ENCODE measurements around the gene CDC14A. TPM values are rescaled to one million over a fixed set of nuclear protein-coding genes. Genes with fewer than 3 reads are reported as not detected.

Gene CDC14A
- total RNA-seq, 1 experiment from 2014 or later, result 24.7 TPM

DNA sequence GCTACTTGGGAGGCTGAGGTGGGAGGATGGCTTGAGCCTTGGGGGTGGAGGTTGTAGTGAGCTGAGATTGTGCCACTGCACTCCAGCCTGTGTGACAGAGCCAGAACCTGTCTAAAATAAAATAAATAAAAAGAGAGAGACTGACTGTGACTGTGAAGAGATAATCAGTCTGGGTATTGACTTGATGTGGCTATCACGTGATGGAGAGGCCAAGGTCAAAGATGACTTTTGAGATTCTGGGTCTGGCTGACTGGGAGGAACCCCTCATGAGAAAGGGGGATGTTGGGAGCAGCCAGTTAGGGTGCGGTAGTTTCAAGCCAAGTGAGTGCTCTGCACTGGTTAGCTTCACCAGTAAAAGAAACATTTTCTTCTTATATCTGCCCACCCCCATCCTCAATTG is 66.8 kb downstream of the CDC14A start:
- H3K27ac ChIP-seq (ENCODE audit: low read length), result no peak overlapping the region
- H3K36me3 ChIP-seq (ENCODE audit: insufficient read depth, low read length), result no peaks in the 10 kb centered on the region; the same call in 1 of the 2 replicates
- no peaks in the 10 kb centered on the region for H3K9me2 ChIP-seq (replicated peaks; ENCODE audit: insufficient read depth, low read length)
- no peak for DNase-seq
- H4K20me1 ChIP-seq (ENCODE audit: insufficient read depth, low read depth, low read length), result no peaks in the 10 kb centered on the region
- H2AFZ ChIP-seq (ENCODE audit: low read length), result no peak overlapping the region
- H3K9ac ChIP-seq (ENCODE audit: low read length), result no peak overlapping the region
- H3K4me3 ChIP-seq (ENCODE audit: low read length), result no peak overlapping the region
- H3K4me2 ChIP-seq (ENCODE audit: low read depth, low read length, poor library complexity, severe bottlenecking), result no peak overlapping the region
- no peaks in the 10 kb centered on the region for H3K27me3 ChIP-seq (ENCODE audit: low read length)
- peaks cover 49% of the 10 kb centered on the region for H3K4me1 ChIP-seq (ENCODE audit: low read length)
- H3K9me3 ChIP-seq (ENCODE audit: low read length), result no peaks in the 10 kb centered on the region
- peaks cover 50% of the 10 kb centered on the region for H3K79me2 ChIP-seq (ENCODE audit: low read length)

- Histone ChIP-seq H3K36me3 (ENCODE audit: insufficient read depth, low read length) (peaks cover 7% of the 10 kb centered on the region; the same call in 1 of the 2 replicates), H3K4me3 (ENCODE audit: low read length) (no peak overlapping the region), H3K9me3 (ENCODE audit: low read length) (no peaks in the 10 kb centered on the region), H2AFZ (ENCODE audit: low read length) (no peak overlapping the region), H3K9ac (ENCODE audit: low read length) (no peak overlapping the region), H3K4me1 (ENCODE audit: low read length) (peaks cover 49% of the 10 kb centered on the region), H3K27ac (ENCODE audit: low read length) (no peak overlapping the region), H3K27me3 (ENCODE audit: low read length) (no peaks in the 10 kb centered on the region), H3K4me2 (ENCODE audit: low read depth, low read length, poor library complexity, severe bottlenecking) (no peak overlapping the region), H4K20me1 (ENCODE audit: insufficient read depth, low read depth, low read length) (no peaks in the 10 kb centered on the region), H3K9me2 (replicated peaks; ENCODE audit: insufficient read depth, low read length) (no peaks in the 10 kb centered on the region), H3K79me2 (ENCODE audit: low read length) (peaks cover 48% of the 10 kb centered on the region)
- no peak for DNase-seq
Measured at GRCh38 chr1:100422065-100422464, 69.8 kb downstream of the CDC14A start.

GRCh38 chr1:100423832-100424337 is 71.6 kb downstream of the CDC14A start:
- peak; percentile 61 for DNase-seq
- H3K9me2 ChIP-seq (replicated peaks; ENCODE audit: insufficient read depth, low read length), result no peaks in the 10 kb centered on the region
- H2AFZ ChIP-seq (ENCODE audit: low read length), result no peak overlapping the region
- peak overlapping the region; percentile 17 for H3K4me2 ChIP-seq (ENCODE audit: low read depth, low read length, poor library complexity, severe bottlenecking)
- peaks cover 50% of the 10 kb centered on the region for H3K79me2 ChIP-seq (ENCODE audit: low read length)
- no peaks in the 10 kb centered on the region for H3K27me3 ChIP-seq (ENCODE audit: low read length)
- no peak overlapping the region for H3K9ac ChIP-seq (ENCODE audit: low read length)
- no peaks in the 10 kb centered on the region for H3K9me3 ChIP-seq (ENCODE audit: low read length)
- H3K4me1 ChIP-seq (ENCODE audit: low read length), result peaks cover 49% of the 10 kb centered on the region
- peak overlapping the region; percentile 9; the same call in 1 of the 2 replicates for H3K27ac ChIP-seq (ENCODE audit: low read length)
- H3K4me3 ChIP-seq (ENCODE audit: low read length), result no peak overlapping the region
- 0 out of 2 replicates have a peak, but pooled peaks cover 7% of the 10 kb centered on the region for H3K36me3 ChIP-seq (ENCODE audit: insufficient read depth, low read length)
- H4K20me1 ChIP-seq (ENCODE audit: insufficient read depth, low read depth, low read length), result no peaks in the 10 kb centered on the region

DNA sequence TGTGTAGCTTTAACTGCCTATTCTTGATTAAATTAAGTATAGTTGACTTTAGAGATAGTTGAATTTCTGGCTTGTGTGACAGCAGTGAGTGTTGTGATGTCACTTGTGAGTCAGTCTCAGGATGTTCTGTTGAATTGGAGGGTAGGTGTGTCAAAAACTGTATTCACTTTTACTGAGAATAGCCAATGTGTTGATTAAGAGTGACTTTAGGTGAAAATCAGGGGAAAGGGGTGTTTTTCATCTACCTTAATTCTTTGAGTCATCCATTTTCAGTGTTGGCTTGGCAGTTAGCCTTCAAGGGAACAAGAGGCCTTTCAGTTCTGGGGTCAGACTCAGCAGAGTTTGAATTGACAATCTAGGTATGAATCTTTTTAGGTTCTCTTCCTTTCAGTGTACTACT is 75.9 kb downstream of the CDC14A start:
- H3K79me2 ChIP-seq (ENCODE audit: low read length), result peaks cover 59% of the 10 kb centered on the region
- H3K4me2 ChIP-seq (ENCODE audit: low read depth, low read length, poor library complexity, severe bottlenecking), result no peak overlapping the region
- no peak overlapping the region for H3K9ac ChIP-seq (ENCODE audit: low read length)
- H3K27ac ChIP-seq (ENCODE audit: low read length), result no peak overlapping the region
- DNase-seq, result no peak
- no peak overlapping the region for H3K4me3 ChIP-seq (ENCODE audit: low read length)
- peaks cover 33% of the 10 kb centered on the region for H3K4me1 ChIP-seq (ENCODE audit: low read length)
- H3K9me3 ChIP-seq (ENCODE audit: low read length), result no peaks in the 10 kb centered on the region
- no peaks in the 10 kb centered on the region for H4K20me1 ChIP-seq (ENCODE audit: insufficient read depth, low read depth, low read length)
- no peaks in the 10 kb centered on the region for H3K27me3 ChIP-seq (ENCODE audit: low read length)
- no peak overlapping the region for H2AFZ ChIP-seq (ENCODE audit: low read length)
- no peaks in the 10 kb centered on the region for H3K9me2 ChIP-seq (replicated peaks; ENCODE audit: insufficient read depth, low read length)
- H3K36me3 ChIP-seq (ENCODE audit: insufficient read depth, low read length), result 0 out of 2 replicates have a peak, but pooled peaks cover 7% of the 10 kb centered on the region

- Histone ChIP-seq H3K9me2 (replicated peaks; ENCODE audit: insufficient read depth, low read length) (no peaks in the 10 kb centered on the region), H4K20me1 (ENCODE audit: insufficient read depth, low read depth, low read length) (no peaks in the 10 kb centered on the region), H2AFZ (ENCODE audit: low read length) (no peak overlapping the region), H3K27ac (ENCODE audit: low read length) (no peak overlapping the region), H3K9me3 (ENCODE audit: low read length) (no peaks in the 10 kb centered on the region), H3K9ac (ENCODE audit: low read length) (no peak overlapping the region), H3K4me1 (ENCODE audit: low read length) (peaks cover 22% of the 10 kb centered on the region), H3K79me2 (ENCODE audit: low read length) (peaks cover 61% of the 10 kb centered on the region), H3K27me3 (ENCODE audit: low read length) (no peaks in the 10 kb centered on the region), H3K4me3 (ENCODE audit: low read length) (no peak overlapping the region), H3K4me2 (ENCODE audit: low read depth, low read length, poor library complexity, severe bottlenecking) (no peak overlapping the region), H3K36me3 (ENCODE audit: insufficient read depth, low read length) (0 out of 2 replicates have a peak, but pooled peaks cover 7% of the 10 kb centered on the region)
- DNase-seq, result no peak
Measured at GRCh38 chr1:100430325-100430756, 78.0 kb downstream of the CDC14A start.

DNA sequence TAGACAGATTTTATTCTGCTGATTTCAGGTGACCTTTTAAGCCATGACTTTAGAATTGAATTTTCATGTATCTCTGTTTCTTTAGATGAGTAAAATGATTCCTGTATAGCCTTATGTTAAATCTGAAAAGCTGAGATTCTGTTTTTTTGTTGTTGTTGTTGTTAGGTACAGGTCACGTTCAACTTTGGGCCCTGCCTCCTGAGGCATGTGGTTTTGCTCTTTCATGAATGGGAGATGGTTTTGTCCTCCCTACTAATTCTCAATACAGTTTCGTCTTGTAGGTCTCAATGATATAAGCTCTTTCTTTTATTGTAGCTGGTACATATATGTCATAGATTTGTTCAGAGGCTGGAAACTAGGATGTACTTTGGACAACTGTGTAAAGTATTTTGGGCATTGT is 79.6 kb downstream of the CDC14A start:
- Histone ChIP-seq H3K9me3 (ENCODE audit: low read length) (no peaks in the 10 kb centered on the region), H3K9ac (ENCODE audit: low read length) (no peak overlapping the region), H2AFZ (ENCODE audit: low read length) (no peak overlapping the region), H3K4me1 (ENCODE audit: low read length) (peaks cover 14% of the 10 kb centered on the region), H4K20me1 (ENCODE audit: insufficient read depth, low read depth, low read length) (no peaks in the 10 kb centered on the region), H3K27ac (ENCODE audit: low read length) (no peak overlapping the region), H3K9me2 (replicated peaks; ENCODE audit: insufficient read depth, low read length) (no peaks in the 10 kb centered on the region), H3K4me2 (ENCODE audit: low read depth, low read length, poor library complexity, severe bottlenecking) (no peak overlapping the region), H3K79me2 (ENCODE audit: low read length) (peaks cover 60% of the 10 kb centered on the region), H3K27me3 (ENCODE audit: low read length) (no peaks in the 10 kb centered on the region), H3K4me3 (ENCODE audit: low read length) (no peak overlapping the region), H3K36me3 (ENCODE audit: insufficient read depth, low read length) (no peaks in the 10 kb centered on the region)
- no peak for DNase-seq

DNA sequence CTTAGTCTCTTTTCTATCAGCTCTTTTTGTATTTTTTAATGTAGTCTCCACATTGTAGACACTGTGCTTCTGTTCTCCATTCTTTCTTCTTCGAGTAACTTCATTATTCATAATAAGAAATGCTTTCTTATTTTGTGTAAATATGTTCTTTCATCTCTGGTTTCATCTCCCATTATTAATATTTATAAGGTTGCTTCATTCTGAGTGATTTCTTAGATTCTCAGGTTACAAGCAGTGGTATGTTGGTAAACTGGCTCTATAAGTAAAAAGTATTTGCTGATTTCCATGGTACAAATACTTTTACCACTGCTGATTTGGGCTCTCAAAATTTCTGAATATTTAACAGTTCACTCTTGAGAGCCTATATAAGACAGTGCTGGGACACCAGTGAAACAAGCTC is 81.3 kb downstream of the CDC14A start:
- no peak overlapping the region for H2AFZ ChIP-seq (ENCODE audit: low read length)
- no peaks in the 10 kb centered on the region for H3K27me3 ChIP-seq (ENCODE audit: low read length)
- no peaks in the 10 kb centered on the region for H3K9me3 ChIP-seq (ENCODE audit: low read length)
- DNase-seq, result no peak
- H3K4me2 ChIP-seq (ENCODE audit: low read depth, low read length, poor library complexity, severe bottlenecking), result no peak overlapping the region
- no peak overlapping the region for H3K9ac ChIP-seq (ENCODE audit: low read length)
- H3K27ac ChIP-seq (ENCODE audit: low read length), result no peak overlapping the region
- H3K36me3 ChIP-seq (ENCODE audit: insufficient read depth, low read length), result no peaks in the 10 kb centered on the region
- no peaks in the 10 kb centered on the region for H3K9me2 ChIP-seq (replicated peaks; ENCODE audit: insufficient read depth, low read length)
- peaks cover 14% of the 10 kb centered on the region for H3K4me1 ChIP-seq (ENCODE audit: low read length)
- H4K20me1 ChIP-seq (ENCODE audit: insufficient read depth, low read depth, low read length), result no peaks in the 10 kb centered on the region
- H3K79me2 ChIP-seq (ENCODE audit: low read length), result peaks cover 49% of the 10 kb centered on the region
- H3K4me3 ChIP-seq (ENCODE audit: low read length), result no peak overlapping the region

- Histone ChIP-seq H3K9ac (ENCODE audit: low read length) (no peak overlapping the region), H3K4me1 (ENCODE audit: low read length) (peaks cover 16% of the 10 kb centered on the region), H3K27ac (ENCODE audit: low read length) (no peak overlapping the region), H3K79me2 (ENCODE audit: low read length) (peaks cover 43% of the 10 kb centered on the region), H3K4me3 (ENCODE audit: low read length) (no peak overlapping the region), H3K36me3 (ENCODE audit: insufficient read depth, low read length) (0 out of 2 replicates have a peak, but pooled peaks cover 2% of the 10 kb centered on the region), H3K4me2 (ENCODE audit: low read depth, low read length, poor library complexity, severe bottlenecking) (no peak overlapping the region), H3K9me3 (ENCODE audit: low read length) (no peaks in the 10 kb centered on the region), H3K27me3 (ENCODE audit: low read length) (no peaks in the 10 kb centered on the region), H2AFZ (ENCODE audit: low read length) (no peak overlapping the region), H3K9me2 (replicated peaks; ENCODE audit: insufficient read depth, low read length) (no peaks in the 10 kb centered on the region), H4K20me1 (ENCODE audit: insufficient read depth, low read depth, low read length) (no peaks in the 10 kb centered on the region)
- no peak for DNase-seq
Measured at GRCh38 chr1:100434831-100435230, 82.5 kb downstream of the CDC14A start.
